Effector CD4-positive, alpha-beta T cell (primary cell): ENCODE data around the gene MACROD2.

Experiments used
- DNase-seq: peaks from one replicate; pipeline ENCODE4 v3.0.0-alpha.2; 2020

Gene MACROD2

DNA sequence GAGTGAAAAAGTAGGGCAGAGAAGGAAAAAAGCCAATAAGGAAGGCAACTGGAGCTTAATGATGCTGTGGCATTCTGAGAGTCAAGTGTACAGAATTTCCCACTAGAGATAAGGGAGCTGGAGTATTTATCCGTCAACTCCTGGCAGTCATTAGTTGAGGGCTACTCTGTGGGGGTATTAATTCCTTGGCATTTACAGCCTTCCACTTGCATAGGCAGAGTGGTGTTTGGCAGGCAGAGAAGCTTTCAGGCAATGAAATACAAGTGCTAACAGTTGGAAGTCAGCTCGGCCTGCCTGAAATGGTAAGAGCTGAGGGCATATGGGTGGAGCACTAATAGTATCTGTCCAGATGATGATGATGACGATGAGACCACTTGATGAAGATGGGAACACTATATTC lies 549.4 kb downstream of the MACROD2 start:
- DNase-seq, result no peak

DNA sequence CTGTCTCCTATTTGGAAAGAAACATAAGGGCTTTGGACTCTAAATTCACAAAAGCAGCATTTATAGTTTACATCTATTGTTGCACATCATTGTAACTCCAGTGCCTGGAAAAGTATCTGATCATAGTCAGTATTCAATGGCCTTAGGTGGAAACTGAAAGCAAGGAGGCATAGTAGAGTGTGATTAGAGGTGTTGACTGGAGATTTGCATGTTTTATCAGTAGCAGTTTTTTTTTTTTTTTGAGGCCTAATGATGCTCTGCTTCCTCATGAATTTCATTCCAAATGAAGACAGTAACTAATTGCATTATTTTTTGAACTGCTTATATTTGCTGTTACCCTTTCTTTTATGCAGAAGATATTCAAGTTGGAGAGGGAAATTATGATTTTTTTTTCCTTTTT lies 555.3 kb downstream of the MACROD2 start:
- DNase-seq, result no peak

DNA sequence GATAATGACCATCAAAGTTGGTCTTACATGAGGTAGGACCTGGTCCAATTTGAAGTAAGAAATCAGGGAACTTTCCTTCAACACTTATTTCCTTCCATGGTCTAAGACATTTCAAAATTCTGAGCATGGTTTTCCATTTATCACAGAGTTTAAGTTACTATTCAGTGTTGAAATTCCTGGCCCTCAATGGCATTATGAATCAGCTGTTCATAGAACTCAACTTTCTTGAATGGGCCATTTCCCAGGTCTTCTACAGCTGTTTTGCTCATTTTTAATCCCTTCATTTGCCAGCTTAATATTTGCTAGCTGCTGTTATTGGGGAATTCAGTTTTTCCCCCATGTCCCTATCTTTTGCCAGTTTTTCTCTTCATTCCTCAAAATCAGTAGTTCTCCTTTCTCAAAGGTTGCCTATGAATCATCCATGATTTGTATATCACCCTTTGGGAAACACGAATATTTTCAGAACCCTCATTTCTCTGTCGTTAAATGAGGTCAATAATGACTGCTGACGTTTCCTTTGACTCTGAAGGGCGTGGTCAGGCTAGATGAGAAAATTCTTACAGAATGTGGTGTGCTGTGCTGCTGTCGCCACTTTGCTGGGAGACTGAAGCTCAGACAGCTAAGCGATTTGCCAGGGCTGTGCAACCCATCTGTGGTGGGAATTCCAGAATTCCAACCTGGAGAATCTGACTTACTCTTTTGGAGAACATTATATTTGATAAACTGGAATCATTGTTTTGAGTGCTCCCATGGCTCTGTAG lies 558.6 kb downstream of the MACROD2 start:
- no peak for DNase-seq

DNA sequence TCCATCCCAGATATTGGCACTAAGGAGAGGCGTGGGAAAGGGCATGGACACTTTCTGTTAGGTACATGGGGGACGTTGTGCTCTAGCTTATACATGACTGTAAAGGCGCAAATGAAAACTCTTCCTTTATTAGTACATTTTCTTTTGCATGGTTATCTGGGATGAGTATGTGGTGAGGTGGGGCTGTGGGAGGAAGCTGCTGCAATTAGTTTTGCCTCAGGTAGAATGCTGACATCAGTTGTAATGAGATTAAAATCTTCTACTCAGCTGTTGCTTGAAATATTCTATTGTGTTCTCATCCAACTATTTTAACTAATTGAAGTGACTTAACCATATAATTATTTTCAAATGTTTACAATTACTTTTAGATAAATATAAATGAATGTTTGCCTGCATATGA lies 560.4 kb downstream of the MACROD2 start:
- DNase-seq, result no peak

DNA sequence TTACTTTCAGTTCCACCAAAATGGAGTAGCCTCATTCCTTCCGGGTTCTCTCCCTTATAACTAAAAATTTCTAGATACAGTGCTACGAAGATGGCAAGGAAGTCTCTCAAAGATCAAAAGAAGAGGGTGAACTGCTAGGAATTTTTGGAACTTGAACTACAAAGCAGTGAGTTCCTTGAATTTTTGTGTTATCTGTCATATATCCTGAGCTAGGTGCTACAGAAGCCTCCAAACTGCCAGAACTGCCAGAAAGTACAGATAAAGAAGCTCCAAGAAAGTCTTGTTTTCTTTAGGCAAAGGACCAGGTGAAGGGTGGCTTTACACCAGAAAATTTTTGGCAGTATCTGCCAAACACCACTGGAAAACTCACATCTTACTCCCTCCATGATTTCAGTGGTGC lies 560.9 kb downstream of the MACROD2 start:
- no peak for DNase-seq

DNA sequence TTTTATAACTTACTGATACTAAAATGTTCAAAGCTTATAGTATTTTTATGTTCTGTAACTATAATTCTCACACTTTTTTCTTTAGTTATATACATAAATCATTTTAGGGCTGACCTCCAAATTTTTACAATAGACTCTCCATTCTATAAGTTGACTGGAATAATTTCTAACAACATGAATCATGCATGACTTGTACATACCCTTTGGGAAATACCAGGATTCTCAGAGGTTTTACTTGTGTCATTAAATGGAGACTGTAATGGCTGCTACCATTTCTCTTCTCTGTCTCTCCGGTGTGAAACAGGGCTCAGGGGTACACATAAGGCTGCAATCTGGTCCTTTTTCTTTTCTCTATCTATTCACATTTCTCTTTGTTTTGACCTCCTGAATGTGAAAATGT lies 564.3 kb downstream of the MACROD2 start:
- no peak for DNase-seq

DNA sequence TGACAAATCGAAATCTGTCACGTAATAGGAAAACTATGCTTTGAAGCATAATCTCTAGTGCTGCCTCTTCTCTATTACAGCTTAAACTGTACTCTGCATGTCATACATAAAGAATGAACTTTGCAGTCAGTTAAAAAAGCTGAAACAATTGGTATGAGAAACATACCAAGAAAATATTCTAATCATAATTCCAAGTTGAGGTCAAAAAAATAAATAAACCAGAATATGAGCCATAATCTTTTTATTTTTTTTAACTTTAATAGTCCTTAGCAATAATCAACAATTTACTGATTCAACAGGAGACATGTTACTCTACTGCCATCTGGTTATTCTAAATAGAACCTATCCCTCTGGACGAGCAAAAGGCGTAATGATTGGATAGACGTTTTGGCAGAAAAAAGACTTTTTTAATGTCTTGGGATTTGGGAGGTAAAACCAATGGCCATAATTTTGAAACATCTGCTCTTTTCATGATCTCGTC lies 566.5 kb downstream of the MACROD2 start:
- DNase-seq, result no peak

DNA sequence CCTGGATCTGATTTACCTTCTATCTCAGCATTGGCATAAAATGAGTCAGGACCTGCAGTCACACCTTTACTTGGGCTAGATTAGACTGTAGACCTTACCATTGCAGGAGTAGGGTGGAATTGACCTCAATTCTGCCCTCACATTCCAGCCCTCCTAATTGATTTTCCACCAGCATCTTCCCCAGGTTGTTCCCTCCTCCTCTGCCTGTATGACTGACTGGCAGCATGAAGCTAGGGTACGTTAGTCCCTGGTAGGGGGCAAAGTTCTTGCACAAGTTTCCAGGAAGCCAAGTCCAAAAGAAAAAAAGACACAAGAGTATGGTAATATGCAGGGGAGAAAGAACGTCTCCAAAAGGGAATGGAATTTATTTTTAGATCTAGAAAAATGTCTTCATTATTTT lies 567.7 kb downstream of the MACROD2 start:
- no peak for DNase-seq

DNA sequence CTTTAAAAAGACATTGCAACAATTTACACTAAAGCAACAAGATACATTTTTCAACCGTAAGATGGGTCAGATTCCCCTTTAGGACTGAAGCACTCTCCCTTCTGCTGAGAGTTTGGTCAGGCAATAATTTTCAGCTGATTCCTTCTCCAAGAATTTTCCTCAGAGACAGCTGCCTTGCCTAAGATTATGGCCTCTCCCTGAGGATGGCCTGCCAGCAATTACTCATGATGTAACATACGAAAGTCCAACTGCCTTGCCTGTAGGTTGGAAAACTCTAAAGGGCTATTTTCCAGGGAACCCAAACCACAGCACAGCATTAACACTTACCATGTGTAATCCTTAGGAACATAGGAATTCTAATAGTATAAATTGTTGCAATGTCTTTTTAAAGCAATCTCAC lies 571.2 kb downstream of the MACROD2 start:
- DNase-seq, result no peak

DNA sequence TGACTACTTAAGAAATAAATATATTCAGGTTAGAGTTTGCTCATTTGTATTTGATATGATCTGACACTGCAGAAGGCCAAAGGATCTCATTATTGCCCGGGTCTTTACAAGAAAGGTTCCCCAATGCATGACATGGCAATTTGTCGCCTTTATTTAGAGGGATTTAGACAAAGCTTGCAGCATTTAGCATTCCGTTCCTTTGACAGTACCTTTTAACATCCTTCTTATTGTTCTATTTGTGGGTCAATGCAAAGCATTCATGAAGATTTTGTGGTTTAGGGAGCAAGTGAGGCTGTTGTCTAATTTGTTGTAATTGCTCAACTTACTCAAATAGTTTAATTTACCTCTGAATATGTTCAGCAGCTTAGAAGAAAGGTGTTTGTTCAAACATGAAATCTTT lies 572.9 kb downstream of the MACROD2 start:
- DNase-seq, result no peak

DNA sequence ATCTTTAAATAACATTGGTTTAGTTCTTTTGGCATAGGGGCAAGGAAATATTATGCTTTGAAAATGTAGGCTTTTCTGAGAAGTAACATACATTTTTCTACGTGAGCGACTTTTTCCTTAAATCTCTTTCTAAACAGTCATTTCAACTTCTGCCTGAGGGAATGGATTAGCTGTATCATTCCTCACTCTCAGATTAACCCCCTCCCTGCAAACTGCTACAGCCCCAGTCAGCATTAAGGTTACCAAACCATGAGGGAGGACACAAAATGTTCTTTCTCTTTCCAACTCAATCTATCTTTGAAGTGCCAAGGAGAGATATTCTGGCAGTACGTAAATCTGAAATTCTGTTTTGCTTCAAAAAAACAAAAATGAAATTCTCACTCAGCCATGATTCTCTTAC lies 573.4 kb downstream of the MACROD2 start:
- DNase-seq, result no peak

DNA sequence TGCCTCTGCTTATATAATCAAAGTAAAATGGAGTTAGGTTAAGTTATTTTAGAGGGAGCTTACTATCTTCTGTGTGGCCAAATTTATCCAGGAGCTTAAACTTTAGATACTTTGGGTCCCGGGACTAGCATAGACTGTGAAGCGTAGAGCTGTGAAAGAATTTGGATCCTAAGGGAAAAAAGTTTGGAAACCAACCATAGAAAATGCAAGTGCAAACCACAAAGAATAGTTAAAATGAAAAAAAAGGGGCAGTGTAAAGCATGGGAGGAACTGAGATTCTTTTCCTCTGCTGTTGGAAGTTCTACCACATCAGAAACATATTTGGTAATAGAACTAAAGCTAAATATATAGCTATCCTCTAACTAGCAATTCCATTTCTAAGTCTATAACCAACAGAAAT lies 574.3 kb downstream of the MACROD2 start:
- no peak for DNase-seq

DNA sequence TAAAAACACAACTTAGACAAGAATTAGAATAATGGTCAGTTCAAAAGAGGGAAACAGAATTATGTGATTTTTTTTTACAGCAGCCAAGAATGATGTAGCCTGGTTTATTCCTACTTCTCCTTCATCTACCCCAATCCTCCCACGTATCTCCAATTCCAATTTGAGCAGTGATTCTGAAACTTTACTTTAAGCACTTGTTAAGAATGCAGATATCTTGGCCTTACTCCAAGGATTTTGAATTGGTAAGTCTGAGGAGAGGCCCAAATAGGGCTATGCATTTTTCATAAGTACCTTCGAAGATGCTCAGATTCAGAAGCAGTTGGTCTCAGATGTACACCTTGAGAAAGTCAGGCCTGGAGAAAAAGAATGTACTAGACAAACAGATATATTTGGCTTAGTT lies 575.5 kb downstream of the MACROD2 start:
- no peak for DNase-seq

DNA sequence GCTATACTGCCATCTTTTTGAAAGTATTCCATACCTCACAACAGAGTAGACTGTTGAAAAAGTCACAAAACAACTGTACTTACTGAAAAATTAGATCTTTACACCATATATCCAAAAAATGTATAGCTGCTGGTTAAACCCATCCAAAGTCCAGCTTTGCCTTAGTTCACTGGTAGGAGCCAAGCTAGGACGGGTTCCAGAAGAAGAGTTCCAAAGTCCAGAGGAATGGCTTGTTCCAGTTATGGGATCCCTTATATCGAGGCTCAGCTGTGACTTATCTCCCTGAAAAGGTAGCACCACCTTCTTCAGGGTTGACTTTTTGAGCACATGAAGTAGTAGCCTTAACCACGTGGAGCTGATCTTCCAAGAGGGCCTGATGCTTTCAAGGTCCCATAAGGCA lies 578.4 kb downstream of the MACROD2 start:
- DNase-seq, result no peak

DNA sequence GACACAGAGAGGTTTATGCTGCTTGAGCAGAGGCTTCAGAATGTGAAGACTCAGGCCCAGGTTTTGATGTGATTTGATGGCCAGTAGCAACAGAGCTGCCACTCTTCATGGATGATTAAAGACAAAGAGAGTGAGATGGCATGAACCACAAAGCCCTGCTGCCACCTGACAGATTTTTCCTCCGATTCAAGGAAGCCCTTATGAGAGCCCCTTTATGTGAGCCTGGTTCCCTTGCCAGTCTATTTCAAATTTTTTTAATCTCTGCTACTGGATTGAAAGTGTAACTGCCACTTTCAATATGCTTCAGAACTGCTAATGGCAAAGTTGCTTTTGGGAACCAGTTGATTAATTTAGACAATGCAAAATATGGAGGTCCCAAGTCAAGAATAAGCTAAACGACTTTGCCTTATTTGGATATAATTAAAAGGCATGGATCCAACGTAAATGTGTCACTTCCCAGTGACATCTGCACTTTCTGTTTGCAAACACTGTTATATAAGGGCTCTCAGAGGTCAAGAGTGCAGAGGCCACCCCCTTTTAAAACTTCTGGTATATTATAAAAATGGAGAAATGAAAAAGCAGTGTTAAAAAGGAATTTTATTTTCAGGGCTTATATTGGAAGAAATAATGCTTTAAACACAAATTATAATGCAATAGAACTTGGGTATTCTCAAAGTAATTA lies 581.0 kb downstream of the MACROD2 start:
- DNase-seq, result no peak

DNA sequence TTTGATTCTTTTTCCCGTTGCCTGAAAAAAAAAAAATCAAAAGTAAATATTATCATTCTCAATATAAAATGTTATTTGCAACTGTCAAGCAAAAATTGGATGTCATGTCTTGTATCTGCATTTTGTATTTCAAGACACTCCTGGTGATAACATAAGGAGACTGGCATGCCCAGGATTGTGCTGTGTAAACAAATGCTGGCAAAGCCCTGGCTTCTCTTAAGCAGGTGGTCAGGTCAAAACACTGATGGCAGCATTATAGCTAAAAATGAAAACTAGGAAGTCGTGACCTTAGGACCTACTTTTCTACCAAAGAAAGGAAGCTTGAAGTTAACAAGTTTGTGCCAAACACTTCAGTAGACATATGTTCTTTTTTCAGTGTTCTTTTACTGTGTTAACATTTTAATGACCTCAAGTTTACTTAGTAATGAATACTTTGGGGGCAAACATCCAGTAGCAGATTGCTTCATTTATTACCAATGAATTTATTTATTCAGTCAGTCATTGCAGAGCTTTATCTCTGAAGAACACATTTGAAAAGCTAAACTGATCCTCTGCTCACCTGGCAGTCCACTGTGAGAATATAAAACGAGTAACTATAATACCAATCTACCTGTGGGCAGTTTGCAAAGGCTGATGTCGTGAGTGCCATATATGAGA lies 585.2 kb downstream of the MACROD2 start:
- no peak for DNase-seq

DNA sequence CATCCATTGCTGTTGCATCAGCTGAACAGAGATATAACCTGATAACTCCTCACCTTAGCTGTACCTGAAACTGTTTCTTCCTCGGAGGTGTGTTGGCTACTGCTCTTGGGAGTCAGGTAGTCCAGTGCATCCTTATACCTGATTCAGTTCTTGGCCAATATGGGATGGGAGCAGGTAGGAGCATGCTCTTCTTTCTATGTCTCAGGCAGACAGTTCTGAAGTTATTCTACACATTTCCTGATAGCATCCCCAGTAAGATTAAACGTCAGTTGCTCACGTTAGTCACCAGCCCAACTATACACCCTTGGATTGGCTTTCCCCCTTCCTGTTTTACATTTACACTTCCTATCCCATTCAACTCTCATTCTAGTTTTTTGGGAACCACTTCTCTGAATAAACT lies 586.4 kb downstream of the MACROD2 start:
- DNase-seq, result no peak

DNA sequence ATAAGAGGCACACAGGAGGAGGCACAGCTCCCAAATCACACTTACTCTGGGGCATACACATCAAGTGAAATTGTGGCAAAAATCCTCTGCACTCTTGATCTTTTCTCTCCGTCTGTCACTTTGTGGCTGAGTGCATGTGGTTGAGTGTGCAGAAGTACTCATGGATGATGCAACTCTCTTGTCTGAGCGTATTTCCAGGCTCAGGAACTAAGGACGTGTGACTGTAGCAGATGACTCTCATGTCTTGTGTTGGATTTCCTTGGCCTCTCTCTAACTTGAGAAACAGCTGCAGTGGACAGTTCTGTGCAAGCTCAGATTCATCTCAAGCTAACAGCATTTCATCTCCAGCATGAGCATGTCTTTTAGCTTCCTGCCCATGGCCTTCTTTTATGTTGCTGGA lies 587.5 kb downstream of the MACROD2 start:
- DNase-seq, result no peak

DNA sequence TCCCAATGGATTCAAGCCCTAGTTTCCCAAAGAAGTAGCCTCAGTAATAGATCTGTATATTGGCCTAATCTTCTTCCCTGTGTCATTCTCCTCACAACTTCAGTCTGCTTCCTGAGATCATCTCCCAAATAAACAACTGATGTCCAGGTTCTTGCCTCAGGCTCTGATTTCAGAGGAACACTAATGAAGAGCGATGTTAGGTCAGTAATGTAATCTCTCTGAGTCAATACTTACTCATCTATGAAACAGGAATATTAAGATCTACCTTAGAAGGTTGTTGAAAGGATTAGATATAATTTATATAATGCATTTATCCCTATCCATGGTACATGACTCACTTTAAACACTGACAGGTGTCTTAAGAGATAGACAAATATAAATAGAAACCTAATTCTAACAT lies 588.1 kb downstream of the MACROD2 start:
- no peak for DNase-seq

DNA sequence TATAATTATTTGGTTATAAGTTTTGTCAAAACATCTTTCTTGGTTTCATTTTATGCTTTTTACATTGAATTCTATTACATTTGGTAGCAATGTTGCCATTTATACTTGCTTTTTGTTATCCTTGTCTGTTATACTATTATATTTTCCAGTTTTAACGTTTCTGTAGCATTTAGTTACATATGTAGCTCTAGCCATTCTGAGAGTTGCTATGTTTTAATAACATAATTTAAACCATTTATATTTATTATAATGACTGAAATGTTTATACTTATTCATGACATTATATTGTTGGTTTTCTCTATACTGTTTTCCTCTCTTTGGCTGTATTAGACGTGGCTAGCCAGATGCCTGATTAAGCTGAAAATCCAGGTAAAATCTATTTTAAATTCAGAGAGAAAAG lies 594.1 kb downstream of the MACROD2 start:
- DNase-seq, result no peak

DNA sequence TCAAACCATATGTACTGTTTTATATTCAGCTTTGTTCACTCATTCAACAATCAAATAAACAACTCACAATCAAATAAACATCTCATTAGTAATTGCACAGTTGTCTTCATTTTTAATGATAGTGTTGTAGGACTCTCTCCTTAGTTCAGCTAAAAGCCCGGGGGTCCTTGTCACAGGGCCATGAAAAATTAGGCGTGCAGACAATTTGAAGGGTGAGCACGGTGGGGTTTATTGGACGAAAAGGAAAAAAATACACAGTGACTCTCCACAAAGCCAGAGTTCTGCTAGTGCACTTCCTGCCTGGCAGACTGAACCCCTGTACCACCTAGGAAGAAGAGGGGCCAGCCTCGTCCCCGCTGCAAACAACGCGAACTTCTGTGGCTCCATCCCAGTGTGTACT lies 599.7 kb downstream of the MACROD2 start:
- no peak for DNase-seq

DNA sequence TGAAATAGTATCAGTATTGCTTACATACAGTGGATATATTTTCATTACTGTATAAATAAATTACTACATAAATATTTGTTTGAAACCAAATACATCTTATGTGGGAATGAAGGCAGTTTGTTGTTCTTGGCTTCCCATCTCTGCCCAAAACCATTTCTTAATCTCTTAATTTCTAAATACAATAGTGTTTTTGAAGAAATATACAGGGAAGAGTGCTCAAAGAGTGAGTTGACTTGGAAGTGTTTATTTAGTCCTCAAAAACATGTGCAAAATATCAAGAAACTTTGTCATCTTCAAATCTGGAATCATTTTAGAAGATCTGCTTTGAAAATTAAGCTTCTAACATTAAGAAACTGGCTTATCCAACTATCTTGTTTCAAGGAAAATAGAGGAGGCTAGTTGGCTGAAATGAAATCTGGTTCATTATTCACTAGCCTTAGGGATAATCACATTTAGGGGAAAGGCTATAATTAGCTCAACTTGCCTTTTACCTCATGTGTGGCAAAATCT lies 601.9 kb downstream of the MACROD2 start:
- DNase-seq, result no peak

DNA sequence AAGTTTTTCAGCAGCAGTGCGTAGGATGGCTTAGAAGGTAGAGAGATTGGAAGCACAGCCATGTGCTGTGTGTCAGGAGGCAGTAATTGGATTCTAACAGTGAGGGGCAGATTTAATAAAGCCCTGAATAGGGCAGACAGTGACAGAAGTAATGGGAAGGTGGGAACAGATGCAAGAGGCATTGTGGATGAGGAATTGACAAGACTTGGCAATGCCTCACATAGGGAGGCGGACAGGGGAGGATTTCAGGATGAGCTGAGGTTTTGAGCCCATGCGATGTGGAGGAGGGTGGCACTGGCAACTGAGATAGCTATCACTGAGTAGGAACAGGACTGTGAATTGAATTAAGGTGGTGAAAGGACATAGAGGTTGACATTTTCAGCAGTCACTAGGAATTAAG lies 604.3 kb downstream of the MACROD2 start:
- DNase-seq, result no peak

DNA sequence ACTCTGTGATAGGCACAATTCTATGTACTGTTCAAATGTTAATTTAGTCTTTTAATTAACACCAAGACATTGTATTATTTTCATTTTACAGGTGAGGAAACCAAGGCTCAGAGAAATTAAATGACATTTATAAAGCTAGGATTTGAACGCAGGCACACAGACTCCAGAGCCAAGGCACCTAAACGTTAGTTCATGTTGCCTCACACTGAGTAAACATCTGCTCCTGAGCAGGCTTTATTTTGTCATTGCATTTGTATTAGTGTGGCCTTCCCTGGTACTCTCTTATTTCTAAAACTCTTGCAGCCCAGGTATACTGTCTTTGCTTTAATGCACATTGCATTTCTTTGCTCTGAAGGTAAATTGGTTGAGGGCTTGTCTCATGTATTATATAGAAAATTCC lies 605.2 kb downstream of the MACROD2 start:
- no peak for DNase-seq
